ENCODE data around the gene C20orf173. TPM values are rescaled to one million over a fixed set of nuclear protein-coding genes. Genes with fewer than 3 reads are reported as not detected.

The C20orf173 gene
- total RNA-seq, 2 donors from 2014 or later: not detected

DNA sequence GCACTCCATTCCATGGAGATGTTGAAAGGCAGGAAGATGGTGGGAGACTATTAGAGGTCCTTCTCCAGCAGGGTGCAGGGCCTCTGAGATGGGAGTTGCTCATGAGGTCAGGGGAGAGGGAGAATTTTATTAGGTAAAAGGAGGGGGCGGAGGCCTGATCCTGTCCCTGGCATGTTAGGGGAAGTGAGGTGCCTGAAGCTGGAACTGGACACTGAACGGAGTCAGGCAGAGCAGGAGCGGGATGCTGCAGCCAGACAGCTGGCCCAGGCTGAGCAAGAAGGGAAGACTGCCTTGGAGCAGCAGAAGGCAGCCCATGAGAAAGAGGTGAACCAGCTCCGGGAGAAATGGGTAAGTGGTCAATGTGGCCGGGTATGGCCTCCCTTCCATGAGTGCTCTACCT, 49.7 kb downstream of the C20orf173 start:
- no peak for ATAC-seq (replicated peaks)
- Mint-ChIP-seq H3K4me1 (peaks cover 10% of the 10 kb centered on the region), H3K27ac (peak overlapping the region; percentile 67)

DNA sequence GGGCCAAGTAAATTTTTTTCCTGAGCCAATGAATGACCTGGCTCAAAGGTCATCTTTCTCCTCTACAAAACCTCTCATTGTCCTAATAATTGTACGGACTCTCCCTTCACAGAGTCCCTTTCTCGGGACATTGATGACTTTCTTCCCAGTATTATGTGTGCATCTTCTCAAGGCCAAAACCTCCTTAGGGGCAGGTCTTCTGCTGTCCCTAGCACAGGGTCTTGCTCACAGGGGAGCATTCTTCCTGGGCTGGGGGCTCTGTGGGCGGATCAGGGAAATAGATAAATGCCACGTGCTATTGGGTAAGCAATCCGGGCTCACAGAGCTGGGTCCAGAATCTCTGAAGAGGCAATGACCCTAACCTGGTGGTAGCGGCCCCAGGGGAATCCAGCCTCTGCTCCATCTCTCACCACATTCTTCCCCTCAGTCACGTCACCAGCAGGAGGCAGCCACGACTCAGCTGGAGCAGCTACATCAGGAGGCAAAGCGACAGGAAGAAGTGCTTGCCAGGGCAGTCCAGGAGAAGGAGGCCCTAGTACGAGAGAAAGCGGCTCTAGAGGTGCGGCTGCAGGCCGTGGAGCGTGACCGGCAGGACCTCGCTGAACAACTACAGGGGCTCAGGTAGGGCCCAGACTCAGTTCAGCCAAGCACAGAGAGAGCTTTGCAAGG, 50.5 kb downstream of the C20orf173 start:
- no peaks in the 10 kb centered on the region for H3K9me3 Mint-ChIP-seq
- no peaks in the 10 kb centered on the region for H3K27me3 Mint-ChIP-seq
- no peak overlapping the region for H3K27ac Mint-ChIP-seq
- no peak for ATAC-seq (replicated peaks)
- H3K4me1 Mint-ChIP-seq: peaks cover 10% of the 10 kb centered on the region
- no peak overlapping the region for H3K4me3 Mint-ChIP-seq
- H3K36me3 Mint-ChIP-seq (ENCODE audit: low read depth): peaks cover 8% of the 10 kb centered on the region

More for the DNA sequence above, 49.7 kb downstream of the C20orf173 start:
- H3K36me3 Mint-ChIP-seq (ENCODE audit: low read depth): peaks cover 16% of the 10 kb centered on the region
- no peak overlapping the region for H3K4me3 Mint-ChIP-seq
- no peaks in the 10 kb centered on the region for H3K9me3 Mint-ChIP-seq
- no peaks in the 10 kb centered on the region for H3K27me3 Mint-ChIP-seq

Other genes with a start within 250 kb of the C20orf173 start
- gene EIF6, start 244.9 kb downstream of the C20orf173 start, total RNA-seq: 100 to 1,000 TPM in 1 of 2 donors, 10 to 100 TPM in 1; 82.7 to 146 TPM
- not detected for gene FAM83C, start 237.2 kb downstream of the C20orf173 start, total RNA-seq
- gene UQCC1, start 117.7 kb downstream of the C20orf173 start, total RNA-seq: 10 to 100 TPM; 76.3 to 79.3 TPM
- not detected for gene GDF5, start 91.4 kb downstream of the C20orf173 start, total RNA-seq
- 10 to 100 TPM; 77.8 to 88.3 TPM for gene CEP250, start 74.1 kb downstream of the C20orf173 start, total RNA-seq
- gene ERGIC3, start 12.4 kb upstream of the C20orf173 start, total RNA-seq: 100 to 1,000 TPM; 133 to 142 TPM
- gene SPAG4, start 86.2 kb upstream of the C20orf173 start, total RNA-seq: 10 to 100 TPM in 1 of 2 donors, 1 to 10 TPM in 1; 7.2 to 52.4 TPM
- gene CPNE1, start 135.2 kb upstream of the C20orf173 start, total RNA-seq: 100 to 1,000 TPM; 269 to 280 TPM
- gene RBM12, start 135.2 kb upstream of the C20orf173 start, total RNA-seq: 100 to 1,000 TPM; 106 to 116 TPM
- gene NFS1, start 169.7 kb upstream of the C20orf173 start, total RNA-seq: 10 to 100 TPM; 41.1 to 49.2 TPM
- 100 to 1,000 TPM in 1 of 2 donors, 10 to 100 TPM in 1; 93.0 to 134 TPM for gene ROMO1, start 169.8 kb upstream of the C20orf173 start, total RNA-seq
- 100 to 1,000 TPM; 295 to 359 TPM for gene RBM39, start 212.6 kb upstream of the C20orf173 start, total RNA-seq
- 10 to 100 TPM; 70.3 to 73.0 TPM for gene PHF20, start 242.4 kb upstream of the C20orf173 start, total RNA-seq

All from activated T-helper 17 cell treated with anti-CD3 and anti-CD28 coated beads, Interleukin-2, amount 50 U/mL, for 72 hours (primary cell).